Measurements from ENCODE around the gene MSI2.

DNA sequence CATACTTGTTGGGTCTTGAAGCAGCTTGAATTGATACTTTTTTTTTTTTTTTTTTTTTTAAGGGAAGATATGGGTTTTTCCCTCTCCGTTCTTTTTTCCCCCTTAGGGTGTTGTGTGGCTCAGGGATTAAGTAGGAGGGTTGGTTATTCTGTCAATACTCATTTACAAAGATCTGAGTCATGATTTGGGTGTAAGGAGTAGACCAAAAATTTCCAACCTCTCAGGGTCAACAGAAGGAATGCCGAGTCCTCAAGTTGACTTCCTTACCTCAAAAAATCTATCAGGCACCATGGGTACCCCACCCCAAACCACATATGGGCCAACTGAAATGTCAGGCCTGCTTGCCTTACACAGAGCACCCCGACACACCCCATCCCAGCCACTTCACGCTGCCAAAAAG lies 258.3 kb downstream of the MSI2 start:
- TF ChIP-seq, protein P1, sequence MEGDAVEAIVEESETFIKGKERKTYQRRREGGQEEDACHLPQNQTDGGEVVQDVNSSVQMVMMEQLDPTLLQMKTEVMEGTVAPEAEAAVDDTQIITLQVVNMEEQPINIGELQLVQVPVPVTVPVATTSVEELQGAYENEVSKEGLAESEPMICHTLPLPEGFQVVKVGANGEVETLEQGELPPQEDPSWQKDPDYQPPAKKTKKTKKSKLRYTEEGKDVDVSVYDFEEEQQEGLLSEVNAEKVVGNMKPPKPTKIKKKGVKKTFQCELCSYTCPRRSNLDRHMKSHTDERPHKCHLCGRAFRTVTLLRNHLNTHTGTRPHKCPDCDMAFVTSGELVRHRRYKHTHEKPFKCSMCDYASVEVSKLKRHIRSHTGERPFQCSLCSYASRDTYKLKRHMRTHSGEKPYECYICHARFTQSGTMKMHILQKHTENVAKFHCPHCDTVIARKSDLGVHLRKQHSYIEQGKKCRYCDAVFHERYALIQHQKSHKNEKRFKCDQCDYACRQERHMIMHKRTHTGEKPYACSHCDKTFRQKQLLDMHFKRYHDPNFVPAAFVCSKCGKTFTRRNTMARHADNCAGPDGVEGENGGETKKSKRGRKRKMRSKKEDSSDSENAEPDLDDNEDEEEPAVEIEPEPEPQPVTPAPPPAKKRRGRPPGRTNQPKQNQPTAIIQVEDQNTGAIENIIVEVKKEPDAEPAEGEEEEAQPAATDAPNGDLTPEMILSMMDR (IDR thresholded peaks at IDR 0.05) = no peak
- no peak for TF ChIP-seq POLR2A (IDR thresholded peaks at IDR 0.05)

Data from right lobe of liver (tissue), 4 donors.